NOMO-1 (cell line): ENCODE results near the gene ZNF135.

Source experiments
- DNase-seq, 2 experiments: peaks; one replicate each; lab custom pipeline; 2025; ENCODE audit not compliant: unreplicated experiment in 2 of 2; lab: John Stamatoyannopoulos, UW

ZNF135 gene

GRCh38 chr19:58059003-58059670 lies at the start of gene ZNF135:
Gene ZNF135 (plus strand): TSS chr19:58059282. CDS start chr19:58060003, 721 bp downstream.
- DNase-seq, result no peak

- no peak for DNase-seq
These were observed 49.8 kb upstream of the ZNF135 start for GRCh38 chr19:58009301-58009665.

GRCh38 chr19:58009666-58010301 lies 49.3 kb upstream of the ZNF135 start:
- DNase-seq, result no peak

- no peak for DNase-seq
These were observed 48.6 kb upstream of the ZNF135 start for GRCh38 chr19:58010507-58010906.

GRCh38 chr19:58014141-58014540 lies 44.9 kb upstream of the ZNF135 start:
- DNase-seq, result no peak

- no peak for DNase-seq
These were observed 39.0 kb upstream of the ZNF135 start for GRCh38 chr19:58020129-58020528.

- DNase-seq, result no peak
These were observed 37.4 kb upstream of the ZNF135 start for GRCh38 chr19:58021541-58022282.

- no peak for DNase-seq
These were observed 36.8 kb upstream of the ZNF135 start for GRCh38 chr19:58022283-58022660.

GRCh38 chr19:58024661-58025060 lies 34.4 kb upstream of the ZNF135 start:
- DNase-seq, result no peak

- no peak for DNase-seq
These were observed 25.2 kb upstream of the ZNF135 start, which contains the start of gene ZSCAN1 for GRCh38 chr19:58033741-58034476. Gene ZSCAN1 (plus strand): TSS chr19:58034025. CDS start chr19:58037837, 3,812 bp downstream.

- DNase-seq, result no peak
These were observed 24.6 kb upstream of the ZNF135 start for GRCh38 chr19:58034477-58034793.

GRCh38 chr19:58035863-58036262 lies 23.2 kb upstream of the ZNF135 start:
- DNase-seq, result no peak

GRCh38 chr19:58037927-58038687 lies 21.0 kb upstream of the ZNF135 start:
- no peak for DNase-seq

GRCh38 chr19:58038688-58039204 lies 20.3 kb upstream of the ZNF135 start:
- DNase-seq, result no peak

GRCh38 chr19:58040751-58041525 lies 18.1 kb upstream of the ZNF135 start:
- DNase-seq, result no peak

GRCh38 chr19:58042495-58043340 lies 16.4 kb upstream of the ZNF135 start:
- DNase-seq, result no peak

- no peak for DNase-seq
These were observed 14.7 kb upstream of the ZNF135 start for GRCh38 chr19:58044391-58044790.

GRCh38 chr19:58044886-58045285 lies 14.2 kb upstream of the ZNF135 start:
- no peak for DNase-seq
